ENCODE data around the gene GRIN2B. TPM values are rescaled to one million over a fixed set of nuclear protein-coding genes. Genes with fewer than 3 reads are reported as not detected.

The GRIN2B gene
- polyA plus RNA-seq (2013, experiment 1 of 2) = 0.80 TPM
- polyA plus RNA-seq (2013, experiment 2 of 2) = 0.38 TPM

DNA sequence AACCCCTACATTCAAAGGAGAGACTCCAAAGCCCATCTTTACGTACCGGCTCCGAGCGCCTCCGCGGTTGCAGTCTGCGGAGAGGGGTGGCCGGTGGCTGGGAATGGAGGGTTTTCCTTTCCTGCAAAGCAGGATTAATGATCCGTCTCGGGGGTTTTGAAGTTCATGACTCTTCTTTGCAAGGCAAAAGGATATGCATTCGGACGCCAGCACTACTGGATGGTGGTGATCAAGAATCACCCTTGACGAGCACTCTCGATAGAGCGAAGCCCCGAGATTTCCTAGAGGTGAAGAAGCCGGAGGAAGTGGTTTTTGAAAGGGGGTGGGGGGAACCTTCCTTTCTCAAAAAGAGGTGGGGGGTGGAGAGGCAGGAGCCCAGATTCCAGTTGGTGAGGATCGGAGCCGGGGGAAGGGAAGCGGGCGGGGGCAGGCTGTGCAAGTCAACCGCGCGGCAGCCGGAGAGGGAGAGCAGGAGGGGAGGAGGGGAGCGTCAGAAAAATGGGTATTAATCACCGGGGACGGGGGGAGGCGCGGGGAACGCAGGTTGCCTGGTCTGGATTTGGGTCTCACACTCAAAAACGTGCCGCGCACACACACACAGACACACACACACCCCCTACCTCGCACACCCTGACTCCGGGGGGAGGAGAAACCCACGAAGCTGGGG lies at the start of gene GRIN2B:
GRIN2B (minus strand) TSS at position 307 of the 667 bp plus-strand sequence. CDS start 115,394 bp downstream, outside the sequence.
- Histone ChIP-seq H3K9me3 (ENCODE audit: insufficient read depth, low read depth, low read length) (no peaks in the 10 kb centered on the region), H3K4me1 (ENCODE audit: insufficient read depth, low read length) (peaks cover 7% of the 10 kb centered on the region), H3K27ac (ENCODE audit: low read depth, low read length) (no peak within 1 kb of the TSS), H3K9ac (ENCODE audit: low read depth, low read length) (peak within 1 kb of the TSS; percentile 28; the same call in 1 of the 2 replicates), H3K27me3 (ENCODE audit: insufficient read depth, low read length) (peaks cover 67% of the 10 kb centered on the region), H3K4me3 (ENCODE audit: low read length) (peak within 1 kb of the TSS; percentile 69), H3K36me3 (ENCODE audit: insufficient read depth, low read length) (no peaks in the 10 kb centered on the region)
- under 1% methylated on average over 34 of the region's 37 CpGs for WGBS

DNA sequence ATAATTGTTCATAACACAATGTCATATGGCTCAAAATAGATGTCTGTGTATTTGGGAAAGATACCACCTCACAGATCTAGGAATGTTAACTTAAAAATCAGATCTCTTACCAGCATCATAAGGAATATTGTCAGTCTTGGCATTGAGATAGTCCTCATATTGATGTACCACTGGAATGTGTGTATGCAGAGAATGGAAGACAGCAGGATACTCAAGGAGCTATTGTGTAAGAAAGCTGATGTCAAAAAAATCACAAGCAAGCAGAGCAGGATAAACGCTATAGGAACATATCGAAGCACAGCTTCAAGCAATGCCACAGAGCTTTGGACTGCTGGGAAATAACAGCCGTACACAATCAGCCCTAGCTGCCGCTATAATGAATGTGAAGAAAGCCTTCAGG lies 45.1 kb upstream of the GRIN2B start:
- no peaks in the 10 kb centered on the region for H3K9me3 ChIP-seq (ENCODE audit: insufficient read depth, low read depth, low read length)
- no peaks in the 10 kb centered on the region for H3K4me1 ChIP-seq (ENCODE audit: insufficient read depth, low read length)
- 95% methylated on average over 4 of the region's 4 CpGs for WGBS
- H3K27ac ChIP-seq (ENCODE audit: low read depth, low read length) = no peak overlapping the region
- H3K4me3 ChIP-seq (ENCODE audit: low read length) = no peak overlapping the region
- H3K36me3 ChIP-seq (ENCODE audit: insufficient read depth, low read length) = no peaks in the 10 kb centered on the region
- no peak overlapping the region for H3K9ac ChIP-seq (ENCODE audit: low read depth, low read length)
- no peaks in the 10 kb centered on the region for H3K27me3 ChIP-seq (ENCODE audit: insufficient read depth, low read length)

DNA sequence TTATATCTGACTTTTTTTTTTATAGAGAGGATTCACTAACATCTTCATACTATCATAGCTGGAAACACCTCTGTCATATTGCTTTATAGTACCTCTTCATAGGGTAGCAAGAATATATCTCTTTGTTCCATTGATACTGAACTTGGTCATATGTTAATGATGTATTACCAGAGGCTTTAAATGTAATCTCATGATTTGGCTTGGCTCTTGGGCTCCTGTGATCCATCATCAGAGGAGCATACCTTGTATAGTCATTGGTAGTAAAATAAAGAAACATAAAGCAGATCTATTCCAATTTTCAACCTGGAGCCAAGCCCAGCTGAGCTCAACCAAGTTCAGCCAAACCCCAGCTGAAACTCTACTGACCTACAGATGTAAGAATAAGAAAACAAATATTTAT lies 43.2 kb upstream of the GRIN2B start:
- H3K9me3 ChIP-seq (ENCODE audit: insufficient read depth, low read depth, low read length) = no peaks in the 10 kb centered on the region
- no peaks in the 10 kb centered on the region for H3K4me1 ChIP-seq (ENCODE audit: insufficient read depth, low read length)
- H3K9ac ChIP-seq (ENCODE audit: low read depth, low read length) = no peak overlapping the region
- no peak overlapping the region for H3K27ac ChIP-seq (ENCODE audit: low read depth, low read length)
- H3K27me3 ChIP-seq (ENCODE audit: insufficient read depth, low read length) = no peaks in the 10 kb centered on the region
- no peaks in the 10 kb centered on the region for H3K36me3 ChIP-seq (ENCODE audit: insufficient read depth, low read length)
- no peak overlapping the region for H3K4me3 ChIP-seq (ENCODE audit: low read length)

DNA sequence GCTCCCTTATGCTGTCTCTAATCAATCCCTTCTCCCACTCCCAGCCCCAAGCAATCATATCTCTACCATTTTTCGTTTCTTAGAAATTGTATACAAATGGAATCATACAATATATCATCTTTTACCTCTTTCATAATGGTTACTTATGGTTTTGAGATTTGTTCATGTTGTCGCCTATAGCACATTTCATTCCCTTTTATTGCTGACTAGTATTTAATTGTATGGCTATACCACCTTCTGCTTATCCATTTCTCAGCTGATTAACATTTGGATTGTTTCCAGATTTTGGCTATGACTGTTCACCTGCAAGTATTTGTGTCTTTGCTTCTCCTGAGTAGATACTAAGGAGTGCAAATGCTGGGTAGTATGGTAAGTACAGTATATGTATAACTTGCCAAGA lies 36.7 kb upstream of the GRIN2B start:
- H3K9me3 ChIP-seq (ENCODE audit: insufficient read depth, low read depth, low read length) = no peaks in the 10 kb centered on the region
- H3K4me3 ChIP-seq (ENCODE audit: low read length) = no peak overlapping the region
- H3K27ac ChIP-seq (ENCODE audit: low read depth, low read length) = no peak overlapping the region
- H3K9ac ChIP-seq (ENCODE audit: low read depth, low read length) = no peak overlapping the region
- H3K27me3 ChIP-seq (ENCODE audit: insufficient read depth, low read length) = no peaks in the 10 kb centered on the region
- 100% methylated on average over 1 of the region's 2 CpGs for WGBS
- no peaks in the 10 kb centered on the region for H3K4me1 ChIP-seq (ENCODE audit: insufficient read depth, low read length)
- no peaks in the 10 kb centered on the region for H3K36me3 ChIP-seq (ENCODE audit: insufficient read depth, low read length)

DNA sequence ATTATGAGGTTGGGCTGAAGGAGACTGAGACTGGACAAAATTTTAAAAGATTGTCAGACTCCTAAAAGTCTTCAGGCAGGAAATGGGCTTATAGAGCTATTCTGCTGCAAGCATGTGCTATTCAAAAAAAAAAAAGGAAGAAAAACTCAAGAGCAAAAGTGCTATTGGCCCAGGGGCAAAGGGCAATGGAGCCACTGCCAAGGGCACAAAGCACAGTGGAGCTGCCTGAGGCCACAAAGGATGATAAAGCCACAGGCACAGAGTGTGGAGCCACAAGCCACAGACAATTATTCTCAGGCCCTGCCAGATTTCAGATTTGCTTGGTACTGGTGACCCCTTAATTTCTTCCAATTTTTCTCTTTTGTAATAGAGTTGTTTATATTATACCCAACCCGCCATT lies 29.6 kb upstream of the GRIN2B start:
- Histone ChIP-seq H3K27ac (ENCODE audit: low read depth, low read length) (no peak overlapping the region), H3K9me3 (ENCODE audit: insufficient read depth, low read depth, low read length) (no peaks in the 10 kb centered on the region), H3K27me3 (ENCODE audit: insufficient read depth, low read length) (no peaks in the 10 kb centered on the region), H3K9ac (ENCODE audit: low read depth, low read length) (no peak overlapping the region), H3K4me1 (ENCODE audit: insufficient read depth, low read length) (no peaks in the 10 kb centered on the region), H3K4me3 (ENCODE audit: low read length) (no peak overlapping the region), H3K36me3 (ENCODE audit: insufficient read depth, low read length) (no peaks in the 10 kb centered on the region)
- WGBS = 100% methylated on average over 1 of the region's 1 CpG

DNA sequence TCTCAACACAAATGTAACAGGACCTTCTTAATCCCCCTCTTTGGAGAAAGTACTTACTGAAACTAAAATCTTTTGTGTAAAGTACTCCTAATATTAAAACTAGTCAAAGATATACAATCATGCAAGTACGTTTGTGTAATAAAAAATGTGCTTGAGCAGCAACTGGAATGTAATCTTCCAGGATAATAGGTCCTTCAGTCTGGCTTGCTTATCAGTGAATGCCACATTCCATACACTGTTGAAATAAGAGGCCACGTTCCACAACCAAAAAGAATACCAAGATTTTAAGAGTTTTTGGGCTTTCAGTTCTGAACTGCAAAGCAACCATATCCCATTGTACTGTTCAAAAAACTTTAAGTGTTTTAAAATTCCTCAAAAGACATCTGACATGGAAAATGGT lies 26.2 kb upstream of the GRIN2B start:
- no peak overlapping the region for H3K4me3 ChIP-seq (ENCODE audit: low read length)

DNA sequence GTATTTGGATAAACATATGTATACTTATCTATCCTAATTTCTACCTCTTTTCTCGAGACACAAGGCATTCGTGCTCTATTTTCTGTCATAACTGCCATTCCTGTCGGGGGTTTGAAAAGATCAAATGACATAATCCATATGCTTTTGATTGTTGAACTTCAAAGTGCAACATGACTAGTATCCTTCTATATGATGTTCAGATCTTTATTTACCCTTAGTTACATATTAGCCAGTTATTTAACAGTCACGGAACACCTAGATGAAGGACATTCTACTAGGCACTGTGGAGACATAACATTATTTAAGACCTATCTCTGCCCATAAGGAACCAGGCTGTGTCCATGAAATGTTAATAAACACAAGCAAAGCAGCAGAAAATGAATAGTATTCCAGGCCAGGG lies 11.2 kb upstream of the GRIN2B start:
- Histone ChIP-seq H3K27ac (ENCODE audit: low read depth, low read length) (no peak overlapping the region), H3K4me3 (ENCODE audit: low read length) (no peak overlapping the region), H3K9me3 (ENCODE audit: insufficient read depth, low read depth, low read length) (no peaks in the 10 kb centered on the region), H3K9ac (ENCODE audit: low read depth, low read length) (no peak overlapping the region), H3K36me3 (ENCODE audit: insufficient read depth, low read length) (no peaks in the 10 kb centered on the region), H3K27me3 (ENCODE audit: insufficient read depth, low read length) (no peaks in the 10 kb centered on the region), H3K4me1 (ENCODE audit: insufficient read depth, low read length) (no peaks in the 10 kb centered on the region)
- WGBS = 97% methylated on average over 4 of the region's 4 CpGs

More for the DNA sequence above, 26.2 kb upstream of the GRIN2B start:
- 81% methylated on average over 2 of the region's 2 CpGs for WGBS
- Histone ChIP-seq H3K27ac (ENCODE audit: low read depth, low read length) (no peak overlapping the region), H3K9me3 (ENCODE audit: insufficient read depth, low read depth, low read length) (no peaks in the 10 kb centered on the region), H3K4me1 (ENCODE audit: insufficient read depth, low read length) (no peaks in the 10 kb centered on the region), H3K36me3 (ENCODE audit: insufficient read depth, low read length) (no peaks in the 10 kb centered on the region), H3K27me3 (ENCODE audit: insufficient read depth, low read length) (no peaks in the 10 kb centered on the region), H3K9ac (ENCODE audit: low read depth, low read length) (no peak overlapping the region)

DNA sequence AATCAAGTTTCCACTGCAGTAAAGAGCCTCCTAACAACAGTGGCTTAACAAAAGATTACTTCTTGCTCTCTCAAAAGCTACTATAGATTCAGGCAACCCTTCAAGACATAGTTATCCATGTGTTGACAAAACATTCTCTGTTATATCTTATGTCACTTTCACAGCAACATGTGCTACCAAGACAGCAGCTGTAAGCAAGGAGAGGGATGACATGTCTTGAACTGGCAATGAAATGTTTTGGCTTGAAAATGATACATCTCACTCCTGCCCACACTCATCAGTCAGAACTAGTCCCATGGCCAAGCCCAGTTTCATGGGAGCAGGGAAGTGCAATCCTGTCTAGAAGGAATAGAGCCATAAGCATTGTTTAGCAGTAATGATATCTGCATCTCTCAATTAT lies 10.7 kb upstream of the GRIN2B start:
- H3K4me1 ChIP-seq (ENCODE audit: insufficient read depth, low read length) = no peaks in the 10 kb centered on the region
- no peak overlapping the region for H3K4me3 ChIP-seq (ENCODE audit: low read length)
- H3K36me3 ChIP-seq (ENCODE audit: insufficient read depth, low read length) = no peaks in the 10 kb centered on the region
- no peaks in the 10 kb centered on the region for H3K9me3 ChIP-seq (ENCODE audit: insufficient read depth, low read depth, low read length)
- H3K27me3 ChIP-seq (ENCODE audit: insufficient read depth, low read length) = no peaks in the 10 kb centered on the region
- no peak overlapping the region for H3K9ac ChIP-seq (ENCODE audit: low read depth, low read length)
- H3K27ac ChIP-seq (ENCODE audit: low read depth, low read length) = no peak overlapping the region

DNA sequence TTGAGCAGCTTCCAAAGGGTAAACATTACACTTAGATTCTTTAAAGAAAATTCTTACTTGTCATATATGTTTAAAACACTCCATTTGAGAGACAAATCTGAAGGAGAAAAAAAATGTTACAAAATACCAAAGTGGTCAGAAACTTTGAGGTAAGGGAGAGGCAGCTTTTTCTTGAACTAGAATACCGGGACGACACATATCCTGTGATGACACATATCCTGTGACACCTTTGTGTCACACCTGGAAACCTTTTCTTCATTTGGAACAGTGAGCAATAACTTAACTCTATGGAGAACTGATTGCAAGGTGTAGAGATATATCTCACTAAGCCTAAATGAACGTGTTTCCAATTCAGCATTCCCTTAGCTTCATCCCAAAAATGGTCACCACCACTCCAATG lies 4.6 kb upstream of the GRIN2B start:
- Histone ChIP-seq H3K4me1 (ENCODE audit: insufficient read depth, low read length) (no peaks in the 10 kb centered on the region), H3K9ac (ENCODE audit: low read depth, low read length) (no peak overlapping the region), H3K4me3 (ENCODE audit: low read length) (no peak overlapping the region), H3K36me3 (ENCODE audit: insufficient read depth, low read length) (no peaks in the 10 kb centered on the region), H3K27ac (ENCODE audit: low read depth, low read length) (no peak overlapping the region), H3K27me3 (ENCODE audit: insufficient read depth, low read length) (peaks cover 27% of the 10 kb centered on the region), H3K9me3 (ENCODE audit: insufficient read depth, low read depth, low read length) (no peaks in the 10 kb centered on the region)
- 95% methylated on average over 2 of the region's 3 CpGs for WGBS

DNA sequence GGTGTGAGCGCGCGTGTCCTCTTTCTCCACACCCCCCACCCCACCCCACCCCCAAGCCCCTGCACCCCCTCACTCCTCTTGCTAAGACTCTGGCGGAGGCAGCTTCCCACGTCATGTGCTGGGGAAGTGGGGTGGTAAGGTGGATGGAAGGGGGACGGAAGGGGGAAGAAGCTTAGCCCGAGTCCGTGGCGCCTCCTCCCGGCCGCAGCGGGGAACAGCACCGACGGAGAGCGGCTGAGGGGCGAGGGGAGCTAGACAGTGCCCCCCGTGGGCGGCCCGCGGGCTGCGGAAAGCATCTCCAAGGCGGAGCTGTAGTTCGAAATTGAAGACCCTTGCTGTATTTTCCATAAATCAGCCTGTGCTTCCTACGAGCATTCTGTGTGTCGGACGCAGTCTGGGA lies 588 bp upstream of the GRIN2B start:
- Histone ChIP-seq H3K27me3 (ENCODE audit: insufficient read depth, low read length) (peaks cover 66% of the 10 kb centered on the region), H3K27ac (ENCODE audit: low read depth, low read length) (no peak overlapping the region), H3K4me3 (ENCODE audit: low read length) (peak overlapping the region; percentile 69), H3K36me3 (ENCODE audit: insufficient read depth, low read length) (no peaks in the 10 kb centered on the region), H3K9ac (ENCODE audit: low read depth, low read length) (no peak overlapping the region), H3K4me1 (ENCODE audit: insufficient read depth, low read length) (peaks cover 6% of the 10 kb centered on the region), H3K9me3 (ENCODE audit: insufficient read depth, low read depth, low read length) (no peaks in the 10 kb centered on the region)
- WGBS = 4% methylated on average over 22 of the region's 26 CpGs

DNA sequence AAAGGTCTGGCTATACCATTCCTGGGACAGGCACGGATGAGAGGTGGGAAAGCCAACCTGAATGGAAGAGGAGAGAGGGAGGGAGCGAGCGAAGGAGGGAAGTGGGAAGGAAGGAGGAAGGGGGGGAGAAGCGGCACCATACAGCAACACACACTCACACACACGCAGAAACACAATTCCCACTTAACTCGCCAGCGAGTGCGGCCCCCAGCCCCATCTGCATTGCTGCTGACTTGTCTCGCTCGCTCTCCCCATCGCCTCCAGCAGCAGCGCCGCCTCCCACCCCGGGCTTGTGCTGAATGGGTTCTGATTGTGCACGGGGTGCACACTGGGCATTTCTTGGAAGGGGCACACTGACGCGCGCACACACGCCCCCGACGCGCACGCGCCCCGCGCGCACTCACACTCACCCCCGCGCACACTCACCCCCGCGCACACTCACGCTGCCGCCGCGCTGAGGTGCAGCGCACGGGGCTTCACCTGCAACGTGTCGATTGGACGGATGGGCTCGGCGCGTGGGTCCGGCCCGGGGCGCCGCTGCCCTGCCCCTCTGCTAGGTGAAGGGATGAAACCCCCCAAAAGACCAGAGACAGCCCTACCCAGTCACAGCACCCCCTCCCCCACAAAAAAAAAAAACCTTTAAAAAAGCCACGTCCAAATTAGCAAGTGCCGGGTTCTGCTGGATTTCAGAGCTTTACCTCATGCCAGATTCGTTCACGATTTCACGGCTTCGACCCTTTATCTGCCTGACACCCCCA lies 685 bp downstream of the GRIN2B start:
- peak overlapping the region; percentile 69 for H3K4me3 ChIP-seq (ENCODE audit: low read length)
- H3K36me3 ChIP-seq (ENCODE audit: insufficient read depth, low read length) = no peaks in the 10 kb centered on the region
- no peaks in the 10 kb centered on the region for H3K9me3 ChIP-seq (ENCODE audit: insufficient read depth, low read depth, low read length)
- H3K27ac ChIP-seq (ENCODE audit: low read depth, low read length) = no peak overlapping the region
- peak overlapping the region; percentile 28; the same call in 1 of the 2 replicates for H3K9ac ChIP-seq (ENCODE audit: low read depth, low read length)
- peaks cover 67% of the 10 kb centered on the region for H3K27me3 ChIP-seq (ENCODE audit: insufficient read depth, low read length)
- peaks cover 14% of the 10 kb centered on the region for H3K4me1 ChIP-seq (ENCODE audit: insufficient read depth, low read length)
- under 1% methylated on average over 50 of the region's 53 CpGs for WGBS

All from HUES64 (cell line).